GM12874 (cell line): ENCODE results near the gene SPEM1.

Experiments used
- TF ChIP-seq, protein P1 (sequence below): IDR thresholded peaks from 2 replicates; pipeline ENCODE4 v1.5.1; 2011; ENCODE audit warnings: low read depth, mild to moderate bottlenecking, control low read depth, low read length, moderate library complexity; ENCODE audit not compliant: insufficient read depth

SPEM1 gene

GRCh38 chr17:7425756-7426155 lies 5.6 kb downstream of the SPEM1 start:
- TF ChIP-seq, protein P1, sequence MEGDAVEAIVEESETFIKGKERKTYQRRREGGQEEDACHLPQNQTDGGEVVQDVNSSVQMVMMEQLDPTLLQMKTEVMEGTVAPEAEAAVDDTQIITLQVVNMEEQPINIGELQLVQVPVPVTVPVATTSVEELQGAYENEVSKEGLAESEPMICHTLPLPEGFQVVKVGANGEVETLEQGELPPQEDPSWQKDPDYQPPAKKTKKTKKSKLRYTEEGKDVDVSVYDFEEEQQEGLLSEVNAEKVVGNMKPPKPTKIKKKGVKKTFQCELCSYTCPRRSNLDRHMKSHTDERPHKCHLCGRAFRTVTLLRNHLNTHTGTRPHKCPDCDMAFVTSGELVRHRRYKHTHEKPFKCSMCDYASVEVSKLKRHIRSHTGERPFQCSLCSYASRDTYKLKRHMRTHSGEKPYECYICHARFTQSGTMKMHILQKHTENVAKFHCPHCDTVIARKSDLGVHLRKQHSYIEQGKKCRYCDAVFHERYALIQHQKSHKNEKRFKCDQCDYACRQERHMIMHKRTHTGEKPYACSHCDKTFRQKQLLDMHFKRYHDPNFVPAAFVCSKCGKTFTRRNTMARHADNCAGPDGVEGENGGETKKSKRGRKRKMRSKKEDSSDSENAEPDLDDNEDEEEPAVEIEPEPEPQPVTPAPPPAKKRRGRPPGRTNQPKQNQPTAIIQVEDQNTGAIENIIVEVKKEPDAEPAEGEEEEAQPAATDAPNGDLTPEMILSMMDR = no peak

DNA sequence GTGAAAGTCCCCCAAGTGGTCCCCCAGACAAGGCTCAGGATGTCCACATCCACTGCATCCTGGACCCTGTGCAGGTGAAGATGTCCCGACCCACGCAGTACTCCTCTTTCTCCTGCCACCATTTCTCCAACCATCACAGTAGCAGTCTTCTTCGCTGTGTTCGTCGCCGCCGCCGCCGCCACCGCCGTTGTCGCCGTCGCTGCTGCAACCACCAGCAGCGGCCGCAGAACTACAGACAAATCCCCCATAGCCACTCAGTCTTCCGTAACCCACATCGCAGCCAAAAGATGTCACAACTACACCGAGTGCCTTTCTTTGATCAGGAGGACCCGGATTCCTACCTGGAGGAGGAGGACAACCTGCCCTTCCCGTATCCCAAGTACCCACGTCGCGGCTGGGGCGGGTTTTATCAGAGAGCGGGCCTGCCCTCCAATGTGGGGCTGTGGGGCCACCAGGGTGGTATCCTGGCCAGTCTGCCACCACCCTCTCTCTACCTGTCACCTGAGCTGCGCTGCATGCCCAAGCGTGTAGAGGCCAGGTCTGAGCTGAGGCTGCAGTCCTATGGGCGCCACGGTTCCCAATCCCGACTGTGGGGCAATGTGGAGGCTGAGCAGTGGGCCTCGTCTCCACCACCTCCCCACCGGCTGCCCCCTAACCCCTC lies 6.2 kb downstream of the SPEM1 start:
- TF ChIP-seq, protein P1 = no peak

GRCh38 chr17:7426896-7427489 lies 6.9 kb downstream of the SPEM1 start:
- TF ChIP-seq, protein P1 = no peak

GRCh38 chr17:7427549-7427948 lies 7.4 kb downstream of the SPEM1 start:
- TF ChIP-seq, protein P1 = no peak

DNA sequence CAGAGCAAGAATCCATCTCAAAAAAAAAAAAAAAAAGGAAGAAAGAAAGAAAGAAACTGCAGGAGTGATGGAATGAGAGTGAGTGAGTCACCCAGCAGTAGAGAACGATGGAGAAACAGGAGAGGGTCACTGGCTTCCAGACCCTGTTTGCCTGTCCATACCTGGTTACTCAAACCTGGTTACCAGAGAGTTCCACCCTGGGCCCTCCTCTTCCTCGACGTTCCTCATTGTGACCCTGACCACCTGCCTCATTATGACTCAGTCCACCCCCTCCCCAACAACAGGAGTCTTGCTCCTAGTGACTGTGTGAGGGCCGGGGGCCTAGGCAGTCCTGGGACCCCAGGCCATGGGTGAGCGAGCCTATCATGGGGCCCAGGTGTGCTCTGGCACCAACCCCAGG lies 8.4 kb downstream of the SPEM1 start, which contains the start of gene SPEM3:
Gene SPEM3 (plus strand): TSS at position 301 of the 400 bp plus-strand sequence. CDS start 46 bp downstream, at position 347.
- TF ChIP-seq, protein P1 = no peak

DNA sequence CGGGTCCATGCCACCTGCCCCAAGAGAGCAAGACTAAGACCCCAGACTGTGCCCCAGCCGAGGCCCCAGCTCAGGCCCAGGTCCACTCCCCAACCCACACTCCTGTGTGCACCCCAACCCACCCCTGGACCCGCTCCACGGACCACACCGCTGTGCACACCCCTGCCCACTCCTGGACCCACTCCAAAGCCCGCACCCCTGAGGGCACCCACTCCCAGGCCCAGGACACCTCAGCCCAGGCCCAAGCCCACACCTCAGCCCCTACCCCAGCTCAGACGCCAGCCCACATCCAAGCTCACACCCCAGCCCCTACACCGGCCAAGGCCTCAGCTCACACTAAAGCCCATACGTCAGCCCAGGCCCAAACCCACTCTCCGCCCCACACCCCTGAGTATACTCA lies 9.6 kb downstream of the SPEM1 start:
- TF ChIP-seq, protein P1 = no peak

GRCh38 chr17:7431231-7431630 lies 11.1 kb downstream of the SPEM1 start:
- TF ChIP-seq, protein P1 = no peak
